ENCODE results near the gene ZNF143.
"Not testable (repeated sequence)": the region's sequence is repeated elsewhere in the genome, so short reads cannot be mapped to it uniquely, and the experiment has no call there.

The ZNF143 gene

DNA sequence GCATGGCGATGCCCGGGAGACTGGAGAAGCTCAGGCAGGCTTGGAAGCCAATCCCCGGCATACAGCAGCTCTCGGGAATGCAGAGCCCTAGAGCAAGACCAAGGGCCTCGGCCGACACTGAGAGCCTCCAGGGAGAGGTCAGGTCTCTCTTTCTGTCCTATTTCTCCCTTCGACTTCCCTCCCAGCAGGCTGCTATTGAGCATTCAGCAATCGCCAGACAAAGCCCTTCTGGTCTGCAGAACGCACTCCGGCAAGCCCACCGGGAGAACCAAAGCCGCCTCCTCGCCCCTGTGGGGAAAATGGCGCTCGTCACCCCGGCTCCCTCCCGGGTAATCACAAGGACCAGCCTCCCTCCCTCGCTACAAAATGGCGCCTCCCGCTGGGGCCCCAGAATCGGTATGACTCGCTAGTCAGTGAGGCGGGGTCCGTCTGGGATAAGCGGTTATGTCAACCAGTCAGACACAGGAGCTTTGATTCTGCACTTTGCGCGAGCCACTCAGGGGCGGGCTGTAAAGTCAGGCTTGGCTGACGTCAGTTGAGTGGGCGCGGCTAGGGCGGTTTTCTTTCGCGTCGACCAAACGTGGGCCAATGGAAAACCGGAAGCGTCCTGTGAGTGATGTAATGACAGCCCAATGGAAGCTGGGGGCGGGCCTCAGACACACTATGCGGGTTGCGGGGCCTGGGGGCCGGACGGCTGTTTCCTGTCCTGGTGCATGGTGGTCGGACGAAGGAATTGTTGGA, at the start of gene ZNF143:
TSS of gene ZNF143 (plus strand) at position 691 of the 741 bp plus-strand sequence. CDS start 10,297 bp downstream, outside the sequence.
- DNase-seq, result peak; percentile 99 to 100

DNA sequence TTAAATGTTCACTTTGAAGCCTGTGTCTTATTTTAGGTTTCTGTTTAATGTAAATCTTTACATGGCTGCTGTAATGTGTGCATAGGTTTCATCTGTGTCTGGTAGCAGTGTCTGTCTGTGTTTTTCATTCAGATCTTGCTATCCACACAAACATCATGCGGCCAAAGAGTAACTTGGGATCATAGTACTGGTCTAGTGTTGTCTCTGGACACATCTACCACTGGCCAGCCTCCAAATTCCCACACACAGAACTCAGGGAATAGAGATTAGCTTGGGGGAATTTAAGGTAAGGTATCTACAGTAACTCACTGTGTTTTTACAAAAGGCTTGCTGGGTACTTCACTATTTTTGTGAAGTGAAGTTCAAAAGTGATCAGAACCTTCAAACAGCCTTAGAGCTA, 32.1 kb upstream of the ZNF143 start:
- no peak for DNase-seq

DNA sequence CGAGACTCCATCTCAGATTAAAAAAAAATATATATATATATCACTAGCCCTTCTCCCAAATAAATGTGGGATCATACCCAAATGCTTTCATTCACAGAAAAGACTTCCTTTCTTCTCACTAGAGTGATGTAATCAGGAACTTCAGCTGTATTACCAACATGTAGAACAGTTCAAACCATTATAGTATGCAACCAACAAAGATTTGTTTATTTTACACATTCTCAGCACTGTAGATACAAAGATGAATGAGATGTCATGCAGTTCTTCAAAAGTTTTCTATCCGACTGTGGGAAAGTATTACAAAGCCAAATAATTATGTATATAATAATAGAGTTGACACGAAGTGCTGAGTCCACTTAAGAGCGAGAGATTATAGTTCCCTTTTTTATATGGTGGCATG, 22.2 kb upstream of the ZNF143 start:
- no peak for DNase-seq

DNA sequence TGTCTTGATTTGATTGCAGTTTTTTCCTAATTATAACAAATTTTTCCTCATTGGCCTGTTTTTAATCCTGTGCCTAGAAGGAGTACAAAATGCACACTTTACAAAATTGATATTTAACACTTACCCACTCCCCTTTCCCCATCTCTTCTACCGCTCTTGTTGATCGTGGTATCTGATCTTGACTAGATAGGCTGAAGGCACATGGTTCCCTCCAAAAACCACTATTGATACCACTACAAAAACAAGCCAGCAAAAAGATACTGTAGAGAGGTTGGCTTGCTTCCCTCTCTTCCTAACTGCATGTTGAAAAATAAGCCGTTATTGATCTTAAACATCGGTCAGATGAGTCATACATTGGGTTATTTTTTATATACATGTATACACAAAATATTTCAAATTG, 14.6 kb upstream of the ZNF143 start:
- no peak for DNase-seq

DNA sequence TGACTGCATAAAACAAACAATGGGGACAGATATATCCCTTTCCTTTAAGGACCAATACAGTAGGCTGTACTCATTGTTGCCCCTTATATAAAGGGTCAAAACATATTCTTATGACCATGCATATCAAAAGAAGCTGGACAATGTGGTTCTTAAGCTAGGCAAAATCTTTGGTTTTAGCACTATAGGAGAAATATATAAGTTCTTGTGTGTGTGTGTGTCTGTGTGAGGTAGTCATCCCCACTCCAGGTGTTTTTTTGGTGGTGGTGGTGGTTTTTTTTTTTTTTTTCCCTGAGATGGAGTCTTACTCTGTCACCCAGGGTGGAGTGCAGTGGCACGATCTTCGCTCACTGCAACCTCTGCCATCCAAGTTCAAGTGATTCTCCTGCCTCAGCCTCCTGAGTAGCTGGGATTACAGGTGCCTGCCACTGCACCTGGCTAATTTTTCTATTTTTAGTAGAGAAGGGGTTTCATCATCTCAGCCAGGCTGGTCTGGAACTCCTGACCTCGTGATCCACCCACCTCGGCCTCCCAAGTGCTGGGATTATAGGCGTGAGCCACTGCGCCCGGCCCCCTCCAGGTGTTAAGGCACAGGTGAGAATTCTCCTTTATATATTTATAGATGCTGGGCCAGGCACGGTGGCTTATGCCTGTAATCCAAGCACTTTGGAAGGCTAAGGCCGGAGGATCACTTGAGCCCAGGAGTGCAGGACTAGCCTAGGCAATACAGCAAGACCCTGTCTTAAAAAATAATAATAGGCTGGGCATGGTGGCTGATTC, 12.0 kb upstream of the ZNF143 start:
- DNase-seq, result no peak

DNA sequence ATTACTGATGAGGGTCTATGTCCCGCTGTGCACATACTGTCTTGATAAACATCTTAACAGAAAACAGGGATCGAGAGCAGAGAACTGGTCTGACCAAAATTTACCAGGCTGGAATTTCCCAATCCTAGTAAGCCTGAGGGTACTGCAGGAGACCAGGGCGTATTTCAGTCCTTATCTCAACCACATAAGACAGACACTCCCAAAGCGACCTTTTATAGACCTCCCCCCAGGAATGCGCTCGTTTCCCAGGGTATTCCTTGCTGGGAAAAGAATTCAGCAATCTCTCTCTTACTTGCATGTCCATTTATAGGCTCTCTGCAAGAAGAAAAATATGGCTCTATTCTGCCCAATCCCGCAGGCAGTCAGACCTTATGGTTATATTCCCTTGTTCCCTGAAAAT, 8.8 kb upstream of the ZNF143 start:
- not testable (repeated sequence) for DNase-seq

DNA sequence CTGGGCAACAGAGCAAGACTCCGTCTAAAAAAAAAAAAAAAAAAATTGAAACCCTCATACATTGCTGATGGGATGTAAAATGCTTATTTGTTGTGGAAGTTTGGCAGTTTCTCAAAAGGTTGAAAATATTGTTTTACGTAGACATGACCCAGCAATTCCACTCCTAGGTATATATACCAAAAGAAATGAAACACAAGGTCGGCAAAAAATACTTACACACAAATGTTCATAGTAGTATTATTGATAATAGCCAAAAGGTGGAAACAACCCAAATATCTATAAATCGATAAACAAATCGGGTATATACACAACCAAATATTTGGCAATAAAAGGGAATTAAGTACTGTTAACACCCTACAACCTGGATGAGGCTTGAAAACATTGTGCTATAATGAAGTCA, 5.1 kb upstream of the ZNF143 start:
- no peak for DNase-seq

DNA sequence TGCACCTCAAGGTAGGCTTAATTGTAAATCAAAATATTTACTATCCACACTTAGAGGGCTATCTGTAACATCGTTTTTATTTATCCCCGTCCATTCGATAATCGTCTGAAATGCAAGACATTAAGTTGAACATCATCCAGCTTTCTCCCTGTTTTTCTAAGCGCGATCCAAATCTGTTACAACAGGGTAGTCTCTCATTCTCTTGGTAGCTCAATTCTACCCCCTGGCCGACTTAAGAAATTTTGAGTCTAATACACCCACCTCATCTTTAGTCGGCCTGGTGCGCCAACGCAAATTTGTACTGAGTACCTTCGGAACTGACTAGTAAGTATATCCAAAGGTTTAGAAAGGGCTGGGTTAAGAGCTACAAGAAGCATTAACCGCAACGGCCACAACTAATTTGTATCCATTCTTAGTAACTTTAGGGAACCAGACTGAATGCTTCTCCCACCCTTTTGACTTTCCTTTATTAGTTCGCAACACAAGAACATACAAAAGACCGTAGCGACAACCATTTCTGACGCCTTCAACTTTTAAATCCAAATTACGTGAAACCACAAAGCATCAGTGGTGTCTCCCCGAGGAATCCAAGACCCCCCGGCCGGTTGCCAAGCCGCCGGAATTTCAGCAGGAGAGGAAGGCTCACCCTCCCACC, 1.0 kb upstream of the ZNF143 start:
- DNase-seq, result peak in 1 of 2 experiments; percentile 55

DNA sequence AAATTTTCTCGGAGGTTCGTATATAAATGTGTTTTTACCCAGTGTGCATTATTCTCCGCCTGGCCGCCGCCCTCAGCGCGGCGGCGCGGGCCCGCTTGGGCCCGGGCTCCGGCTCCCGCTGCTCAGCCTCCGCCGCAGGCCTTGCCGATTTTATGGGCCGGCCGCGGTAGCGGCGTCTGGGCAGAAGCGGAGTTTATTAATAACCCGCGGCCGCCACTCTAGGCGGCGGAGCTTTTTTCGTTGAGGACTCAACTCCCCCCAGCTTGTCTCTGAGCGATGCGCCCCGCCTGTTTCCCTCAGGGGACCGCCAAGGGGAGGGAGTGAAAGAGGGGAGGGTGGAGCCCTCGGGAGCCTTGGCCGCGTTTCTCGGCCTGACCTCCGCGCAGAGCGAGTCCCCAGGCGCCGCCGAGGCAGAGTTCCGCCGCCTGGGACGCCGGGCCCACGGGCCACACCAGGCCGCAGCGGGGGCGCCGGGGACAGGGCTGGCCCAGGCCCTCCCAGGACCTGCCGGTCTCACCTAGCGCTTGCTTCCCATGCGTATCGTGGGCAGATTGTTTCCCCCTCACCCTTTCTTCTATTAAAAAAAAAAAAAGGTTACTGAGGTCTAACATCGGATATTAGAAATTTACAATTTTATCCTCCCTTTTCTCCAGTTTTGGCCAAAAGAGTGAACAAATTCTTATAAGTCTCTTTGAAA, 399 bp downstream of the ZNF143 start:
- DNase-seq, result peak; percentile 76 to 85

DNA sequence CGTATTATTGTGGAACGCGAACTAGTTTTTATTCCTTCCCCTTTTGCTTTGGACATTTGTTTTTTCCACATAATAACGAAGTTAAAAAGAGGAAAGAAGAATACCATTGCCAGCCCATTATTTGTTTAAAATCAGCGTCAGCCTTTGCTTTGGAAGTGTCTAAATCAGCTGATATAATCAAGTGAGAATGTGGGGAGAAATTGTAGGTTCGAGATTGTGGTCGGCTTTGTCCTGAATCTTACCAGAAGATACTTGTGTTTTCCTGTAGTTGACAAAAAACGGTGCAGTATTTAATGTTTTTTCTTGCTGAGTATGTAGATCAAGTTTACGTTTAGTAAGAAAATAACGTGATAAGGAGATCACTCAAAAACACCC, 935 bp downstream of the ZNF143 start:
- DNase-seq, result peak in 1 of 2 experiments; percentile 9

DNA sequence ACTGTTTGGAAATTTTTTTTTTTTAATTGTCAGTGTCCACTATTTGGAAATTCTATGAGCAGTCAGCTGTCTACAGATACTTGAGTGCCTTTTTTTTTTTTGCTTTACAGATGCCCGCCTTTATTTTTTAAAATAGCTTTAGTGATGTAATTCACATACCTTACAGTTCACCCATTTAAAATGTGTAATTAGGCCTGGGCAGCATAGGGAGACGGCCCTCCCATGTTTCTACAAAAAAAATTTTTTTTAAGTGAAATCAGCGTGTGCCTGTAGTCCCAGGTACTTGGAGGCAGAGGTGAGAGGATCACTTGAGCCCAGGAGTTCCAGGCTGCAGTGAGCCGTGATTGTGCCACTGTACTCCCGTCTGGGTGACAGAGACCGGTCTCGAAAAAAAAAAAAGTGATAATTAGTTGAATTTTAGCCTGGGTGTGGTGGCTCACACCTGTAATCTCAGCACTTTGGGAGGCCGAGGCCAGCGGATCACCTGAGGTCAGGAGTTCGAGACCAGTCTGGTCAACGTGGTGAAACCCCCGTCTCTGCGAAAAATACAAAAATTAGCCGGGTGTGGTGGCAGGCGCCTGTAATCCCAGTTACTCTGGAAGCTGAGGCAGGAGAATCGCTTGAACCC, 1.5 kb downstream of the ZNF143 start:
- DNase-seq, result no peak

DNA sequence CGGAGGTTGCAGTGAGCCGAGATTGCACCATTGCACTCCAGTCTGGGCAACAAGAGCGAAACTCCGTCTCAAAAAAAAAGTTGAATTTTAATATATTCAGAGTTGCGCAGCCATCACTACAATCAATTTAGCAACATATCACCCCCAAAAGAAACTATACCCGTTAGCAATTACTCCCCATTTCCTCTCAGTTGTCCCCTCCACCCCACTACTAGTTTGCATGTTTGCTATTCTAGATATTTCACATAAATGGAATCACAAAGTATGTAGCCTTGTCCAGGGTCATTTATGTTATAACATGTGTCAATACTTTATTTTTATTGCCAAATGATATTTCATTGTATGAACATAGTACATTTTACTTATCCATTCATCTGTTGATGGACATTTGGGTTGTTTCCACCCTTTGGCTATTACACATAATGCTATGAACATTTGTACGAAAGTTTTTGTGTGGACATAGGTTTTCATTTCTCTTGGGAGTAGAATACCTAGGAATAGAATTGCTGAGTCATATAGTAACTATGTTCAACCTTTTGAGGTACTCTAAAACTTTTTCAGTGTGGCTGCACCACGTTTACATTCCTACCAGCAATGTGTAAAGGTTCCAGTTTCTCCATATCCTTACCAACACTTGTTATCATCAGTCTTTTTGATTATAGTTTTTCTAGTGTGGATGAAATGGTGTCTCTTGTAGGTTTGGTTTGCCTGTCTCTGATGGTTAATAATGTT, 2.2 kb downstream of the ZNF143 start:
- DNase-seq, result no peak

DNA sequence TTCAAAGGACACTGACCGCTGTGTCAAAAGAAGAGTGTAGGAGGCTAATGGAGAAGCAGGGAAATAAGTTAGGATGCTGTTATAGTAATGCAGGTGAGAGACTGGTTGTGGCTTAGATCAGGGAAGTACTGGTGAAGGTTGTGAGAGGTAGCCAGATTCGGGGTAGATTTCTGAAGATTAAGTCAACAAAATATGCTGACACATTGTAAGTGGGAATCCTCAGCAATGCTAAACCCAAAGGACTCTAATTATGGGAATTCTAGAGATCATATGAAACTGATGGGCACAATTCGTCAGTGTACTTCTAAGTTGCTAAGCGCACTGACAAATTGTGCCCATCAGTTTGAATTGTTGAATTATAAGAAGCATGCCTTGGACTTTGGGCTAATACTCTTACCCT, 10.0 kb downstream of the ZNF143 start:
- no peak for DNase-seq

DNA sequence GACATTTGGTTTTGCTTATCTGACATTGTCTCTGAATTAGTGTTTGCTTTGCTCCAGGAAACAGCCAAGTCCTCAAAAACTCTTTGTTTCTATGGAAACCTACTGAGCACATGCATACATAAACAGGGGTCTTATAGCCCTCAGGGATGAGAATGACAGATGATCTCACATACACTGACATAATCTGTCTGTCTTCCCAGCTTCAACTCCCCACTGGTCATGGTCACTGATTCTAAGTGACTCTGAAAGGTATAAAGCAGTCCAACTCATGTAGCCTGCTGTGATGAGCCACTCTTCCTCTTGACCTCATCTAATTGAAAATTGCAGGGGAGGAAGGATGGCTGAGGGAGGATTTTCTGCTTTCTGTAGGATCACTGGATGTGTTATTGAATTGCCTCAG, 12.6 kb downstream of the ZNF143 start:
- DNase-seq, result no peak

DNA sequence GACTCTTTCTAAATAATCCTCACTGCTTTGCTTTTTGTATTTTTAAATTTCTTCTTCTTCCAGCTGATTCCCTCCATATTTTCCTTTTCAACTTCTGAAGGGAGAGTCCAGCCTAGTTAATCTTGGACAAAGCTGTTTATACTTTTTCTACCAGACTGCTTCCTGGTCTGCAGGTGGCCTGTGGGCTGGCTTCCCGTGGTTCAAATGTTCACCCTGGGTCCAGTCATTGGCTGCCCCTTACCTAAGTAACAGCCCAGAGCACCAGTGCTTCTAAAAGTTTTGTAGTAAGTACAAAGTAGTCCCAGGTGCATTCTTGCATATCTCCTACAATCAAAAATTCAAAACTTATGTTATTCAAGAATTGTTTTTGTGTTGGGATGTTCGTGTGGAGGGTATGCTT, 19.1 kb downstream of the ZNF143 start:
- DNase-seq, result no peak

DNA sequence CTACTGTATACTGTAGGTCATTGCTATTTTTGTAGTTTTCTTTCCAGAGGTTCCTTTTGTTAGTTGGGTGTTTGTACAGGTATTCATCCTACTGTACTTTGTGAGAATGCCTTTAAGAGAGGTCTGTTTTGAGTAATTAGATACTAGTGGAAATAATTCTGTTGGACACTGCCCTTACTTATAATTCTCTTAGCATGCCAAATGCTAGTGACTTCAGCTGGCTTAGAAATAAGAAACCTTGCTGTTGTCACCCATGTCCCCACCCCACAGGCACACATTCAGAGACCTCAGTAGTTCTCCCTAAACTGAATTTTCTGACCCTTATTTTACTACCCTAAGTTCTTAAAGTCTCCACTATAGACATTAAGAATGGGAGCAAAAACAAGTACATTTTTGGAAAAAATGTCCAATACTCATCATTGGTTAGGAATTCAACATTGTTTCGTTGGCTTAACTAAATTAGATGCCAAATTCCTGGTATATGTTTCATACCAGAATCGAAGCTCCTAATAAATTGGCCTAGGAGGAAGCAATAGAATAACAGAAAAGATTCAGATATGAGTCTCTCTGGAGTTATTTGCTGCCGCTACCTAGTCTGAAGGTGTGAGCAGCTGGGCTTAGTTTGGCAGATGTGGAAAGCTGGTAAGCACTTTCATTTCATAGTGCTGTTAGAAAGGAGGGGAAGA, 28.4 kb downstream of the ZNF143 start:
- DNase-seq, result no peak

DNA sequence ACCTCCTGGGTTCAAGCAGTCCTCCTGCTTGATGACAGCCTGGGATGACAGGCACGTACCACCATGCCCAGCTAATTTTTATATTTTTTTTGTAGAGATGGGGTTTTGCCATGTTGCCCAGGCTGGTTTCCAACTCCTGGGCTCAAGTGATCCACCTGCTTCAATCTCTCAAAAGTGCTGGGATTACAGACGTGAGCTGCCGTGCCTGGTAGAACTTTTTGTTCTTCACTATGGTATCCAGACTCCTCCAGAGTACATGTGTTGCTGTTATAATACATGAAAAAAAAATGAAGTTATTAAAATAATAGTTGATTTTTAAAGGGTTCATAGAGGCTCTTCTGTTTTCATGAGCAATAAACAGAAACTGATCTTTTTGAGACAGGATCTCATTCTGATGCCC, 29.6 kb downstream of the ZNF143 start:
- no peak for DNase-seq

DNA sequence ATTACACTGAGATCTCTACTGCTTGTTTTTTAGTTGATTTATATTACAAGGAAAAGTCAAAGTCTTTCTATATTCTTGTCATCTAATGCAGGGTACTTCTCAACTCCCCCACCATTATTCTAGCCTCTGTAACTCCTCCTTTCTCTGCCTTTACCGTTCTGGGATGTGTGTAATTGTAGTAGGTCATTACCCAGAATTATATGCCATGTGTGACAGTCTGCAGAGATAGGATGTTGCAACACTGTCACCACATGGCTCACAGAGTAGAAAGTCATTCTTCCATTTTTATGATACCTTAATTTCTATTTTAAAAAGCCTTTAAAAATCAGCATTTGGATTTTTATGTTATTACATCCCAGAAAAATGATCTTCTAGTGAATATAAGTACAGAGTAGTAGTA, 32.7 kb downstream of the ZNF143 start:
- DNase-seq, result no peak

DNA sequence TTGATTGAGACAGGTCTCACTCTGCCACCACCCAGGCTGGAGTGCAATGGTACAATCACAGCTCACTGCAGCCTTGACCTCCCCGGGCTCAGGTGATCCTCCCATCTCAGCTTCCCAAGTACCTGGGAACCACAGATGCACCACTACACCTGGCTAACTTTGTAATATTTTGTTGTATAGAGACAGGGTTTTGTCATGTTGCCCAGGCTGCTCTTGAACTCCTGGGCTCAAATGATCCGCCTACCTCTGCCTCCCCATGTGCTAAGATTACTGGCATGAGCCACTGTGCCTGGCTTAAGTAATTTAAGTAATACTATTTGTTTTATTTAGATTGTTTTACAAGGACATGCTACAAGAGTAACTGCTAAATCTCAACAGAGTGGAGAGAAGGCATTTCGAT, 33.5 kb downstream of the ZNF143 start:
- no peak for DNase-seq

DNA sequence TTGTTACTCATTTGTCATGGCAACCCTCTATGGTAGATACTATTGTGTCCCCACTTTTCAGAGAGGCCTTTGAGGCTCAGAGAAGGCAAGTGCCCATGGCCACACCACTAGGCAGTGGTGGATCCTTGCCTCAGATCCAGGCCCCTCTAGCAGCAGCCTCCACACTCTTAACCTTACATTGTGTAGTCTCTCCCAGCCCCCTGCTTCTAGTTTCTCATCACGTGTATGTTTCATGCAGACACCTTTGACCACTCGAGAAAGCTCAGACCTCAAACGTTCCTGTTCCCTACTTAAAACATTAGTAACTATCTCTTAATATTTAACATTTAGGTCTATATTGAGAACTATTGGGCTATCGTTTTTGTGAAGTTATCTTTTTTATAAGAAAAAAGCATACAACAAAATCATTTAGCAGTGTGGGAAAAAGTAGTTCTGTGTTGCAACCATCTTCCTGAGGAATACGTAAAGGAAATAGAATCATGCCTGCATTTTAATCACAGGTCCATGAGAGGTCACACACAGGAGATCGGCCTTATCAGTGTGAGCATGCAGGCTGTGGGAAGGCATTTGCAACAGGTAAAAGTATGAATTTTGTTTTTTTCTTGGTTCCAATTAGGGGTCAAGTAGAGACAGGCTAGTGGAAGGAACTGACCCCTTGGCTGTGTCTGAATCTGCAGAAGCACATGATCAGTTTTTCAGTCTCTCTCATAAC, 35.1 kb downstream of the ZNF143 start:
- DNase-seq, result no peak
